A549 (cell line): ENCODE results near the gene DTWD2. TPM values are rescaled to one million over a fixed set of nuclear protein-coding genes. Genes with fewer than 3 reads are reported as not detected.
"Not testable (repeated sequence)": the region's sequence is repeated elsewhere in the genome, so short reads cannot be mapped to it uniquely, and the experiment has no call there.

Experiments
- ATAC-seq, 2 experiments: fragments of 200-7000 bp in 1 of 2; fragments of >200 bp in 1 of 2; cut with Nextera tagmentation in 1 of 2; cut with Tn5 transposase in 1 of 2; 3 replicates each; pipeline versions ENCODE4 v1.8.0 to v1.9.1; 2018 to 2020; ENCODE audit warnings: mild to moderate bottlenecking in 1 of 2, moderate library complexity in 1 of 2
- CTCF ChIA-PET: fragments of 300-600 bp; sonication (Branson Sonifier 250); formaldehyde crosslinking; extraction: SDS; loops from one replicate; lab custom pipeline; 2021; ENCODE audit warnings: antibody characterized with exemption, inconsistent platforms; lab: Yijun Ruan, JAX
- POLR2A ChIA-PET: fragments of 350-600 bp; formaldehyde crosslinking; extraction: SDS; loops from one replicate; lab custom pipeline; 2021; ENCODE audit warnings: antibody characterized with exemption, inconsistent platforms; lab: Yijun Ruan, JAX
- DNase-seq, 2 experiments: peaks; one replicate each; pipeline versions ENCODE4 v3.0.0 to v3.0.0-alpha.2; 2011 to 2016; ENCODE audit warnings: low read depth in 1 of 2, low spot score in 1 of 2
- FAIRE-seq: peaks from 2 replicates; lab custom pipeline; 2011; peaks lifted over from hg19 to GRCh38; lab: Jason Lieb, UNC
- H3K27ac ChIP-seq, 2 experiments: fragments of >200 bp; sonication (Bioruptor Twin); formaldehyde crosslinking; 3 replicates each; pipeline ENCODE4 v1.5.1; 2016 to 2017
- H3K4me1 ChIP-seq: fragments of >200 bp; sonication (Bioruptor Twin); formaldehyde crosslinking; 3 replicates; pipeline ENCODE4 v1.6.1; 2016
- H3K4me2 ChIP-seq: fragments of >200 bp; sonication (Bioruptor Twin); formaldehyde crosslinking; 3 replicates; pipeline ENCODE4 v1.6.1; 2016
- H3K4me3 ChIP-seq: fragments of >200 bp; sonication (Bioruptor Twin); formaldehyde crosslinking; 3 replicates; pipeline ENCODE4 v1.5.1; 2016
- H3K9me3 ChIP-seq: fragments of >200 bp; sonication (Bioruptor Twin); formaldehyde crosslinking; 3 replicates; pipeline ENCODE4 v1.6.1; 2016
- BHLHE40 ChIP-seq: IDR thresholded peaks from 2 replicates; pipeline ENCODE4 v1.6.1; 2012; ENCODE audit warnings: low read depth, low read length, inconsistent platforms
- CBX8 ChIP-seq: fragments of 200-600 bp; sonication (generic); IDR thresholded peaks from 2 replicates; pipeline ENCODE4 v1.6.1; 2016
- FOSB ChIP-seq: fragments of 250-450 bp; sonication (Bioruptor Pico); IDR thresholded peaks from 2 replicates; pipeline ENCODE4 v1.5.0; 2020; ENCODE audit warnings: mild to moderate bottlenecking, moderate library complexity
- FOSL2 ChIP-seq, 2 experiments: fragments of 450-650 bp in 1 of 2; fragments of >200 bp in 1 of 2; sonication (Bioruptor Twin) in 1 of 2; formaldehyde crosslinking; IDR thresholded peaks; 2 replicates each; pipeline versions ENCODE4 v1.5.0 to v1.6.1; 2016 to 2020; ENCODE audit warnings: mild to moderate bottlenecking in 1 of 2, moderate library complexity in 1 of 2
- FOXS1 ChIP-seq: fragments of 250-450 bp; sonication (Bioruptor Pico); IDR thresholded peaks from 2 replicates; pipeline ENCODE4 v1.5.0; 2020; ENCODE audit warnings: mild to moderate bottlenecking, moderate library complexity
- GATA3 ChIP-seq: IDR thresholded peaks from 2 replicates; pipeline ENCODE4 v1.6.1; 2012; ENCODE audit warnings: borderline replicate concordance
- HEYL ChIP-seq: fragments of 250-450 bp; sonication (Bioruptor Pico); IDR thresholded peaks from 2 replicates; pipeline ENCODE4 v1.8.0; 2021; ENCODE audit warnings: mild to moderate bottlenecking, moderate library complexity
- HOXB13 ChIP-seq: fragments of 250-450 bp; sonication (Bioruptor Pico); IDR thresholded peaks from 2 replicates; pipeline ENCODE4 v1.5.0; 2020; ENCODE audit warnings: low read depth, mild to moderate bottlenecking, moderate library complexity
- KDM5A ChIP-seq: fragments of 200-600 bp; sonication (generic); IDR thresholded peaks from 2 replicates; pipeline ENCODE4 v1.6.1; 2016; ENCODE audit warnings: antibody characterized with exemption, mild to moderate bottlenecking
- MAZ ChIP-seq: fragments of 150-350 bp; IDR thresholded peaks from 2 replicates; pipeline ENCODE4 v1.6.1; 2014; ENCODE audit warnings: antibody characterized with exemption, low read depth, low read length, borderline replicate concordance
- NR3C1 ChIP-seq: fragments of >200 bp; sonication (Bioruptor Twin); formaldehyde crosslinking; IDR thresholded peaks from 3 replicates; pipeline ENCODE4 v1.6.1; 2017
- POLR2A ChIP-seq: IDR thresholded peaks from 2 replicates; pipeline ENCODE4 v1.6.1; 2012; ENCODE audit warnings: mild to moderate bottlenecking, low read length
- REST ChIP-seq: fragments of 200-600 bp; sonication (generic); IDR thresholded peaks from 2 replicates; pipeline ENCODE4 v1.6.1; 2016; ENCODE audit warnings: antibody characterized with exemption, mild to moderate bottlenecking, moderate library complexity
- RFX5 ChIP-seq: fragments of 450-650 bp; IDR thresholded peaks from 2 replicates; pipeline ENCODE4 v1.7.1; 2014; ENCODE audit warnings: antibody characterized with exemption, mild to moderate bottlenecking, moderate library complexity
- SMC3 ChIP-seq: fragments of >200 bp; sonication (Bioruptor Twin); formaldehyde crosslinking; IDR thresholded peaks from 3 replicates; pipeline ENCODE4 v1.6.1; 2018; ENCODE audit warnings: inconsistent platforms
- SREBF2 ChIP-seq: fragments of 450-650 bp; IDR thresholded peaks from 2 replicates; pipeline ENCODE4 v1.6.1; 2014; ENCODE audit warnings: mild to moderate bottlenecking, moderate library complexity
- ZSCAN20 ChIP-seq: fragments of 250-450 bp; sonication (Bioruptor Pico); IDR thresholded peaks from 2 replicates; pipeline ENCODE4 v1.8.0; 2022; ENCODE audit warnings: mild to moderate bottlenecking, moderate library complexity
- WGBS: methylation state at CpG from one replicate; pipeline ENCODE4 v1.1.6; 2017; ENCODE audit errors: missing lambda C conversion rate; 5-methylcytosine and 5-hydroxymethylcytosine counted together
- polyA plus RNA-seq, 4 experiments: library from polyadenylated mRNA; depleted of rRNA in 3 of 4; stranded (reverse); fragments of >200 nt; fragmentation: RNase III in 1 of 4; extraction: RNeasy Plus Mini Kit Qiagen cat#74134 plus additional on column Dnase treatment in 1 of 4; gene quantifications; 2 replicates in 3 of 4; 3 replicates in 1 of 4; pipeline ENCODE4 v1.2.3, GENCODE V29; 2011 to 2017
- TF ChIP-seq, protein P1 (sequence below): fragments of 450-650 bp; IDR thresholded peaks from 2 replicates; pipeline ENCODE4 v1.6.1; 2014; ENCODE audit warnings: antibody characterized with exemption
- TF ChIP-seq, protein P2 (sequence below): fragments of 250-450 bp; sonication (Bioruptor Pico); IDR thresholded peaks from 2 replicates; pipeline ENCODE4 v1.5.0; 2021; ENCODE audit warnings: mild to moderate bottlenecking, moderate library complexity, borderline replicate concordance

Gene DTWD2
- polyA plus RNA-seq, 2 of the 4 experiments (the other 2 are of a cell fraction) = 3.7 to 4.8 TPM

DNA sequence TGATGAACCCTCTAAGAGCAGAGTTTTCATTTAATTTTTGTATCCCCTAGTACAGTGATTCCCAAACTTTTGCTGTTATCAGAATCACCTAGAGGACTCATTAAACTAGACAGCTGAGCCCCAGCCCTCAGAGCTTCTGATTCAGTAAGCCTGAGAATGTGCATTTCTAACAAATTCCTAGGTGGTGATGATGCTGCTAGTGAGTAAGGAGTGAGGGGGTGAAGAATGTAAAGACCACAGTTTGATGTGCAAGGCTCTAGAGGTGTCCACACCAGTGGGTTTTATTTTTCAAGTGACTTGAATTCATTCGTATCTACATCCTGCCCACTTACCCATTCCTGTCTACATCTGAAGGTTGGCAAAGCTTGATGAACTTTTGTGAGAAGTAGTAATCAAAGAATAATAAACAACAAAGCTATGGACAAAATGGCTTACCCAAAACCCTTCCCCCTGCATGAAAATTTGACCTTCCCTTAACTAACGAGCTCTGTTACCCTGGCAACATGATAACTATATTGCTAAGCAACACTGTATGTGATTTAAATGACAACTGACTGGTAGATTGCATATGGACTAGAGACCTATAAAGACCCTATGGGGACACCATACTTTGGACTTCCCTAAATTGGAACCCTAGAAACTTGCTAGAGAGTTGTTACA is 35.2 kb downstream of the DTWD2 start (continued):
- TF ChIP-seq NR3C1 (no peak), POLR2A (no peak), FOSB (CRISPR knock-in tag) (no peak), SREBF2 (no peak), ZSCAN20 (CRISPR knock-in tag) (no peak), FOSL2 (IDR thresholded peaks at IDR 0.05) (no peak), FOSL2 (CRISPR knock-in tag; IDR thresholded peaks at IDR 0.05) (no peak), CBX8 (no peak)

- H3K4me2 ChIP-seq, ATAC-seq, H3K4me3 ChIP-seq, FAIRE-seq, H3K4me1 ChIP-seq, DNase-seq, POLR2A ChIA-PET, H3K9me3 ChIP-seq, H3K27ac ChIP-seq: not testable (repeated sequence)
- WGBS = 87% methylated on average over 4 of the region's 4 CpGs
- CTCF ChIA-PET = interaction anchor here (0.6 kb wide), 1 partner anchor 340 kb away, joined by 3 read pairs; no protein-coding TSS in a partner anchor
Measured at GRCh38 chr5:118952306-118952705, 36.0 kb downstream of the DTWD2 start.

DNA sequence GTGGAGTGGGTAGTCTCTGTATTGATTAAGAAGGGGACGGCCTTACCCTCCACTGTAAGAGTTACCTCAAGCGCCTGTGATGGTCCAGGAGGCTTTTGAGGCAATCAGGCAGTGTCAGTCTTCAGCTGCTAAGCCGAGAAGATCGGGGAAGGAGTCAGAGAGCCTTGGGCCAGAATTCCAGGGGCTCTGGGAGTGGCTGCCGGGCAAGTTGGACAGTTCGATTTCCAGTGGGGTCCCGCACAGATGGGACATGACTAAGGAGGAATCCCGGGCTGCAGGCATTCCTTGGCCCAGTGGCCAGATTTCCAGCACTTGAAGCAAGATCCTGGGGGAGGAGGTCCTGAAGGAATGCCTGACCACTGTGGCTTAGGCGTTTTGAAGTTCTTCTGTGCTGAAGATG is 38.0 kb downstream of the DTWD2 start:
- H3K4me1 ChIP-seq, H3K27ac ChIP-seq, H3K4me3 ChIP-seq, DNase-seq, POLR2A ChIA-PET, ATAC-seq, FAIRE-seq, CTCF ChIA-PET, H3K9me3 ChIP-seq, H3K4me2 ChIP-seq: not testable (repeated sequence)
- WGBS = 60% methylated on average over 9 of the region's 9 CpGs

GRCh38 chr5:118946138-118946800 is 42.1 kb downstream of the DTWD2 start:
- H3K4me1 ChIP-seq = no peaks in the 10 kb centered on the region
- ATAC-seq (no peak), FAIRE-seq (no peak), DNase-seq (no peak)
- H3K4me2 ChIP-seq = no peak overlapping the region
- no peak overlapping the region for H3K4me3 ChIP-seq
- 77% methylated on average over 2 of the region's 2 CpGs for WGBS
- CTCF ChIA-PET = no interaction called here
- H3K9me3 ChIP-seq = no peaks in the 10 kb centered on the region
- POLR2A ChIA-PET = no interaction called here
- H3K27ac ChIP-seq = no peak overlapping the region
- TF ChIP-seq SMC3 = no peak
- TF ChIP-seq HOXB13 (CRISPR knock-in tag) = no peak
- no peak for TF ChIP-seq BHLHE40
- TF ChIP-seq KDM5A = no peak
- TF ChIP-seq, all 56 proteins: peak for 0

DNA sequence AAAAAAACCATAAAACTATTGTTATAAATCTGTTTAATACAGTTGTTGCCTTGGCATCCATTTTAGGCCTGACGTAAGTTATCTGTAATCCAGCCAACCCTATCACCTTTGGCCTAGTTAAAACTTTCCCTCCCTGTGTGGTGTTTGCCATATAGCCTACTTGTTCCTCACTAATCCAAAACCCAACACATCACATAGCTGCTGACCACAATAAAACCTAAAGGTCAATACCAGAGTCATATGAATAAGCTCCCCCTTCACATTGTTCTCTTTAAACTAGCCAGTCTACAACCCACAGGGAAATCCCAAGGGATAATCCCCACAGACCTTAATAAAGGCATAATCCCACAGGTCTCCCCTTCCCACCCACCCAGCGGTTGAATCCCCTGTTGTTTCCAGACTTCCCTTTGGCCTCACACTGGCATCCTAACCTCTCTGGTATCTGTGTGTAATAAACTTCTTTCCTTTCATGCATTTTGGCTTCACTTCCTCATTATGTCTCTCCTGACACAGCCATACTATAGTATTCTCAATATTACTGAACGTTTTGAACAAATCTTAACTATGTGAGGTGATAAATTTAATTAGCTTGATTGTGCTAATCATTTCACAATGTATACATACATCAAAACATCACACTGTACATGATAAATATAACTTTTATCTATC is 50.8 kb downstream of the DTWD2 start:
- Histone ChIP-seq H3K4me3 (no peak overlapping the region), H3K27ac (no peak overlapping the region), H3K9me3 (no peaks in the 10 kb centered on the region), H3K4me1 (no peaks in the 10 kb centered on the region)
- WGBS = 60% methylated on average over 3 of the region's 3 CpGs
- TF ChIP-seq FOXS1 = no peak
- TF ChIP-seq GATA3 = no peak
- TF ChIP-seq CBX8 = no peak
- TF ChIP-seq MAZ = no peak
- TF ChIP-seq, protein P1, sequence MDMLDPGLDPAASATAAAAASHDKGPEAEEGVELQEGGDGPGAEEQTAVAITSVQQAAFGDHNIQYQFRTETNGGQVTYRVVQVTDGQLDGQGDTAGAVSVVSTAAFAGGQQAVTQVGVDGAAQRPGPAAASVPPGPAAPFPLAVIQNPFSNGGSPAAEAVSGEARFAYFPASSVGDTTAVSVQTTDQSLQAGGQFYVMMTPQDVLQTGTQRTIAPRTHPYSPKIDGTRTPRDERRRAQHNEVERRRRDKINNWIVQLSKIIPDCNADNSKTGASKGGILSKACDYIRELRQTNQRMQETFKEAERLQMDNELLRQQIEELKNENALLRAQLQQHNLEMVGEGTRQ = no peak
- TF ChIP-seq, protein P2, sequence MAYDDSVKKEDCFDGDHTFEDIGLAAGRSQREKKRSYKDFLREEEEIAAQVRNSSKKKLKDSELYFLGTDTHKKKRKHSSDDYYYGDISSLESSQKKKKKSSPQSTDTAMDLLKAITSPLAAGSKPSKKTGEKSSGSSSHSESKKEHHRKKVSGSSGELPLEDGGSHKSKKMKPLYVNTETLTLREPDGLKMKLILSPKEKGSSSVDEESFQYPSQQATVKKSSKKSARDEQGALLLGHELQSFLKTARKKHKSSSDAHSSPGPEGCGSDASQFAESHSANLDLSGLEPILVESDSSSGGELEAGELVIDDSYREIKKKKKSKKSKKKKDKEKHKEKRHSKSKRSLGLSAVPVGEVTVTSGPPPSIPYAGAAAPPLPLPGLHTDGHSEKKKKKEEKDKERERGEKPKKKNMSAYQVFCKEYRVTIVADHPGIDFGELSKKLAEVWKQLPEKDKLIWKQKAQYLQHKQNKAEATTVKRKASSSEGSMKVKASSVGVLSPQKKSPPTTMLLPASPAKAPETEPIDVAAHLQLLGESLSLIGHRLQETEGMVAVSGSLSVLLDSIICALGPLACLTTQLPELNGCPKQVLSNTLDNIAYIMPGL (CRISPR knock-in tag) = no peak
- no peak for TF ChIP-seq REST
- no peak for TF ChIP-seq RFX5
- no peak for TF ChIP-seq HEYL
- TF ChIP-seq, all 56 proteins: peak for 0
- CTCF ChIA-PET = no interaction called here
- DNase-seq = no peak
- POLR2A ChIA-PET = no interaction called here
- FAIRE-seq = no peak
- ATAC-seq = no peak
- H3K4me2 ChIP-seq = no peak overlapping the region
